IPS-20b (cell line): ENCODE results near the gene SPDYE8.
"Not testable (repeated sequence)": the region's sequence is repeated elsewhere in the genome, so short reads cannot be mapped to it uniquely, and the experiment has no call there.

Experiments used
- H3K27ac ChIP-seq: one replicate; pipeline ENCODE4 v1.5.1; 2013; ENCODE audit warnings: low read length
- H3K27me3 ChIP-seq: 2 replicates; pipeline ENCODE4 v1.6.1; 2013; ENCODE audit warnings: mild to moderate bottlenecking, low read length, inconsistent platforms; ENCODE audit not compliant: insufficient read depth
- H3K36me3 ChIP-seq: 2 replicates; pipeline ENCODE4 v1.6.1; 2013; ENCODE audit warnings: low read depth, mild to moderate bottlenecking, inconsistent platforms, low read length, moderate library complexity; ENCODE audit not compliant: insufficient read depth
- H3K4me1 ChIP-seq: 2 replicates; pipeline ENCODE4 v1.6.1; 2013; ENCODE audit warnings: mild to moderate bottlenecking, control low read depth, inconsistent platforms, low read length, moderate library complexity; ENCODE audit not compliant: insufficient read depth
- H3K4me3 ChIP-seq: 2 replicates; pipeline ENCODE4 v1.5.1; 2013; ENCODE audit warnings: mild to moderate bottlenecking, low read length, inconsistent platforms
- H3K9ac ChIP-seq: 2 replicates; pipeline ENCODE4 v1.6.1; 2013; ENCODE audit warnings: low read depth, mild to moderate bottlenecking, inconsistent platforms, low read length, moderate library complexity
- H3K9me3 ChIP-seq: 2 replicates; pipeline ENCODE4 v1.6.1; 2013; ENCODE audit warnings: mild to moderate bottlenecking, low read depth, low read length, inconsistent platforms; ENCODE audit not compliant: insufficient read depth

SPDYE8 gene

GRCh38 chr7:73029666-73030065 lies at the start of gene SPDYE8:
Gene SPDYE8 (minus strand): TSS chr7:73029766. CDS start chr7:73027966, 1,800 bp downstream.
- not testable (repeated sequence) for H3K9ac ChIP-seq, H3K36me3 ChIP-seq, H3K9me3 ChIP-seq, H3K4me1 ChIP-seq, H3K27me3 ChIP-seq, H3K27ac ChIP-seq, H3K4me3 ChIP-seq

- not testable (repeated sequence) for H3K27ac ChIP-seq, H3K4me1 ChIP-seq, H3K36me3 ChIP-seq, H3K4me3 ChIP-seq, H3K9ac ChIP-seq, H3K9me3 ChIP-seq, H3K27me3 ChIP-seq
Measured at GRCh38 chr7:73057811-73058210, 28.2 kb upstream of the SPDYE8 start, which contains the start of gene SPDYE11. Gene SPDYE11 (minus strand): TSS chr7:73057911. CDS start chr7:73056111, 1,800 bp downstream.

- not testable (repeated sequence) for H3K4me1 ChIP-seq, H3K27me3 ChIP-seq, H3K9ac ChIP-seq, H3K36me3 ChIP-seq, H3K9me3 ChIP-seq, H3K27ac ChIP-seq
- peak overlapping the region; percentile 67 for H3K4me3 ChIP-seq
Measured at GRCh38 chr7:73006491-73006890, 23.1 kb downstream of the SPDYE8 start.

DNA sequence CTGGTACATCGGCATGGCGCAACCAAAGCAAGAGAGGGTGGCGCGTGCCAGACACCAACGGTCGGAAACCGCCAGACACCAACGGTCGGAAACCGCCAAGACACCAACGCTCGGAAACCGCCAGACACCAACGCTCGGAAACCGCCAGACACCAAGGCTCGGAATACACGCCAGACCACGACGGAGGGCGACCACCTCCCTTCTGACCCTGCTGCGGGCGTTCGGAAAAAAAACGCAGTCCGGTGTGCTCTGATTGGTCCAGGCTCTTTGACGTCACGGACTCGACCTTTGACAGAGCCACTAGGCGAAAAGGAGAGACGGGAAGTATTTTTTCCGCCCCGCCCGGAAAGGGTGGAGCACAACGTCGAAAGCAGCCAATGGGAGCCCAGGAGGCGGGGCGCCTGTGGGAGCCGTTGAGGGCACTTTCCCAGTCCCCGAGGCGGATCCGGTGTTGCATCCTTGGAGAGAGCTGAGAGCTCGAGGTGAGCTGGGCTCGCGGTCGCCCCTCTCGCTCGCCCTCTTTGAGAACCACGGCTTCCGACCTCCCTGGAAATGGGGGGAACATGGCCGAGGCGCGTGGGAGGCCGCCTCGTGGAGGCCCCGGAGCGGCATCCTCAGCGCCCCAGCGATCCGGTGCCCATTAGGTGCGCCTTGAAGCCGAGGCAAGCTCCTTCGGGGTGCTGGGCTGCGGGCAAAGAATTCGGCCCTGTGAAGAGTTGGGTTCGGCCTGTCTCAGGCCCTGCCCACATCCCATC lies 23.7 kb downstream of the SPDYE8 start:
- H3K9me3 ChIP-seq, H3K4me1 ChIP-seq, H3K27me3 ChIP-seq, H3K27ac ChIP-seq, H3K36me3 ChIP-seq: not testable (repeated sequence)
- Histone ChIP-seq H3K9ac (peak overlapping the region; percentile 78; the same call in 1 of the 2 replicates), H3K4me3 (peak overlapping the region; percentile 63; the same call in 1 of the 2 replicates)

GRCh38 chr7:73005356-73005692 lies 24.2 kb downstream of the SPDYE8 start:
- H3K4me3 ChIP-seq, result peak overlapping the region; percentile 63; the same call in 1 of the 2 replicates
- not testable (repeated sequence) for H3K27me3 ChIP-seq, H3K4me1 ChIP-seq, H3K9me3 ChIP-seq, H3K36me3 ChIP-seq, H3K27ac ChIP-seq
- H3K9ac ChIP-seq, result peak overlapping the region; percentile 78; the same call in 1 of the 2 replicates

DNA sequence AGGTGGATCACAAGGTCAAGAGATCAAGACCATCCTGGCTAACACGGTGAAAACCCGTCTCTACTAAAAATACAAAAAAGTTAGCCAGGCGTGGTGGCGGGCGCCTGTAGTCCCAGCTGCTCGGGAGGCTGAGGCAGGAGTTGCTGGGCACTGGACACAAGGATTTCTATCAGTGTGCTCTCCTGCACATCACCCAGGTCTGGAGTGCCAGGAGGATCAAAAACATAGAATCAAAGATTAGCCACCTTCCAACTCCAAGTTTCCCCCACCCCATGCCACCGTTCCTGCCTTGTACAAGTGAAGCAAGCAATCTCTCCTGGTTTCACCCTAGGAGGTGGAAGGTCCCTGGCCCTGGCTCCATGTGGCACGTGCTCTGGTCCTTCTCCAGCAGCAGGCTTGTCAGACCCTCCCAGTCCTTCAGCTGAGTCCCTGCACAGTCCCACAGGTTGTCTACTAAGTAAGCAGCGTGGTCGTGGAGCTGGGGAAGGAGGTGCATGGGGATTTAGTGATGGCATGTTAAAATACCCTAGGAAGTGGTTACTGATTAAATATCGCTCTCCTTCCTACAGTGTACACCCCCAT lies 31.6 kb downstream of the SPDYE8 start:
- H3K27ac ChIP-seq, H3K9me3 ChIP-seq, H3K4me1 ChIP-seq, H3K36me3 ChIP-seq, H3K27me3 ChIP-seq, H3K4me3 ChIP-seq, H3K9ac ChIP-seq: not testable (repeated sequence)

GRCh38 chr7:72997447-72997846 lies 32.1 kb downstream of the SPDYE8 start:
- not testable (repeated sequence) for H3K27me3 ChIP-seq, H3K9me3 ChIP-seq, H3K36me3 ChIP-seq, H3K4me3 ChIP-seq, H3K27ac ChIP-seq, H3K9ac ChIP-seq, H3K4me1 ChIP-seq

DNA sequence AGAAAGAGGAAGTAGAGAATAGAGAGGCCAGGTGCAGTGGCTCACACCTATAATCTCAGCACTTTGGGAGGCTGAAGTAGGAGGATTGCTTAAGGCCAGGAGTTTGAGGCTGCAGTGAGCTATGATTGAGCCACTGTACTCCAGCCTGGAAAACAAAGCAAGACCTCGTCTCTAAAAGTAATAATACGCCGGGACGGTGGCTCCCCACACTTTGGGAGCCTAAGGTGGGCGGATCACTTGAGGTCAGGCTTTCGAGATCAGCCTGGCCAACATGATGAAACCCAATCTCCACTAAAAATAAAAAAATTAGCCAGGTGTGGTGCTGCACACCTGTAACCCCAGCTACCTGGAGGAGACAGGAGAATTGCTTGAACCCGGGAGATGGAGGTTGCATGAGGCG lies 34.1 kb downstream of the SPDYE8 start:
- not testable (repeated sequence) for H3K36me3 ChIP-seq, H3K9ac ChIP-seq, H3K9me3 ChIP-seq, H3K4me1 ChIP-seq, H3K27me3 ChIP-seq, H3K27ac ChIP-seq, H3K4me3 ChIP-seq

GRCh38 chr7:72990146-72990913 lies 39.2 kb downstream of the SPDYE8 start:
- not testable (repeated sequence) for H3K27ac ChIP-seq, H3K9ac ChIP-seq, H3K4me1 ChIP-seq, H3K9me3 ChIP-seq, H3K27me3 ChIP-seq, H3K4me3 ChIP-seq, H3K36me3 ChIP-seq

GRCh38 chr7:72982084-72982483 lies 47.5 kb downstream of the SPDYE8 start:
- H3K27ac ChIP-seq, result not testable (repeated sequence)

DNA sequence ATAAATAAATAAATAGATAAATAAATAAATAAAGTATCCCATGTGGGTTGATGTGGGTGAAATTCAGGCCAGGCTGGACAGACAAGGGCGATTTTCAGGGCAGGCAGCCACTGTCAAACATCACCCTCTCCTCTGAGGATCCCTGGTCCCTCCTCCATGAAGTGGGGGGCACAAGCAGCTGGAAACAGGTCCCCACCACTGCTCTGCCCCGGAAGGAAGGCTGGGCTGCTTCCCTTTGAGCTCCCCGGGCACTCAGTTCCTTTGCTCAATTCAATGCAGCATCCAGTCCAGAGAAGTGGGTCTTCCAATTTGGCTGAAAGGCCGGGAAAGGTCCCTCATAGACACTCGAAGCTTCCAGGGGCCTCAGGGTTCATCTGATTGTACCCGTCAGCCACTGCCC lies 49.2 kb downstream of the SPDYE8 start:
- not testable (repeated sequence) for H3K36me3 ChIP-seq

More at GRCh38 chr7:72982084-72982483, 47.5 kb downstream of the SPDYE8 start:
- H3K36me3 ChIP-seq, H3K9me3 ChIP-seq, H3K27me3 ChIP-seq, H3K4me3 ChIP-seq, H3K9ac ChIP-seq, H3K4me1 ChIP-seq: not testable (repeated sequence)

DNA sequence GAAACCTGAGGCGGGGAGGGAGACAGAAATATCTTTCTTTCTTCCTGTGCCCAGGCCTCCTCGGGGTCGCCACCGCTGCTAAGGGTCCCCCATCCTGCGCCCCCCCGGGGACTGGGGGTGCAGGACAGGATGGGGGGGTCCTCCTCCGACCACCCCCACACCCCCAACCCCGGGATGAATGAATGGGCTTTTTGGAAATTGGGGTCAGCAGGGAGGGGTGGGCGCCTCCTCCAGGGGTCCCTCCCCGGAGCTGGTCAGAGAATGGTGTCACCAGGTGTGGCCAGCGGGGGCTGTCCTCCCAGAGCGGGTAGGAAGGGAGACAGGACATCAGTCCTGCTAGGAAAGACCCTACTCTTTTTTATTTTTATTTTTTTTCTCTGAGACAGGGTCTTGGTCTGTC lies 53.1 kb downstream of the SPDYE8 start:
- not testable (repeated sequence) for H3K4me1 ChIP-seq, H3K27me3 ChIP-seq, H3K27ac ChIP-seq, H3K4me3 ChIP-seq, H3K9ac ChIP-seq, H3K9me3 ChIP-seq, H3K36me3 ChIP-seq

More for the DNA sequence above, 49.2 kb downstream of the SPDYE8 start:
- not testable (repeated sequence) for H3K27ac ChIP-seq, H3K9ac ChIP-seq, H3K4me3 ChIP-seq, H3K9me3 ChIP-seq, H3K27me3 ChIP-seq, H3K4me1 ChIP-seq
